Right hindlimb (tissue), 1 donor: ENCODE results near the gene CST9.
"Not testable (repeated sequence)": the region's sequence is repeated elsewhere in the genome, so short reads cannot be mapped to it uniquely, and the experiment has no call there.

ENCODE experiments used
- DNase-seq: peaks from one replicate; pipeline ENCODE4 v3.0.0-alpha.2; 2018

CST9 gene

GRCh38 chr20:23585808-23586734, 19.6 kb downstream of the CST9 start:
- DNase-seq = no peak

- DNase-seq = no peak
Observed at GRCh38 chr20:23585449-23585807, 20.3 kb downstream of the CST9 start.

DNA sequence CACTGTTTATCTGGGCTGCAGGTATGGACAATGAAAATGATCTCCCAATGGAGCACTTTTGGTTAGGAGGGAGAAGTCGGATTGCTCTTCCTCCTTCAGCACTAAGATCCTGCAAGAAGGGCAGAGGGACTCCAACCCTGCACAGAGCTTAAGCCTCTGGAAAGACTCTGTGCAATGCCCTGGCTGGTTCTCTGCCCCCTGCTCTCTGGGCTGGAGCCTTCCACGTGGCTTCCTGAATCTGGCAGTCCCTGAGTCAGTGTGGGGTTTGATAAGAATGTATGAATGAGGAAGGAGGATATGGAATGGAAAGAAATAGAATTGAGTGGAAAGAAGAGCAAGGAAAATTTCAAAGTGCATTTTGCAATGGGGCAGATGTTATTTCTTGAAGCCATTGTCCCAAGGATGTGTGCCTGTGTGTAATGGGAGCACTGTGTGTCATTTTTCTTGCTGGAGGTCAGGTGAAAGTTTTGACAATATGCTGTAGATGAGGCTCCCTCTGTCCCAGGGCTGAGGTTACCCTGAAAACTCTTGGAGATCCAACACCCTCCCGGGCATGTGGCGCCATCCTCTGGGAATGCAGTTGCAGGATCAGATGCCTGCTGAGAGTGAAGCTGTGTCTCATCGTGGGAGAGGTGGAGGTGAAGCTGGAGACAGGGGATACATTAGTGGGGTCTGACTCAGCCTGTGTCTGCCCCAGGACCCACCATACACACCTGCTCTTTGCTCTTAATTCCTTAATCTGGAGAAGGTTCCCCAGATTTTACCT, 21.1 kb downstream of the CST9 start:
- DNase-seq = no peak

GRCh38 chr20:23583526-23583925, 22.2 kb downstream of the CST9 start:
- no peak for DNase-seq

GRCh38 chr20:23582293-23582692, 23.4 kb downstream of the CST9 start:
- DNase-seq = no peak

DNA sequence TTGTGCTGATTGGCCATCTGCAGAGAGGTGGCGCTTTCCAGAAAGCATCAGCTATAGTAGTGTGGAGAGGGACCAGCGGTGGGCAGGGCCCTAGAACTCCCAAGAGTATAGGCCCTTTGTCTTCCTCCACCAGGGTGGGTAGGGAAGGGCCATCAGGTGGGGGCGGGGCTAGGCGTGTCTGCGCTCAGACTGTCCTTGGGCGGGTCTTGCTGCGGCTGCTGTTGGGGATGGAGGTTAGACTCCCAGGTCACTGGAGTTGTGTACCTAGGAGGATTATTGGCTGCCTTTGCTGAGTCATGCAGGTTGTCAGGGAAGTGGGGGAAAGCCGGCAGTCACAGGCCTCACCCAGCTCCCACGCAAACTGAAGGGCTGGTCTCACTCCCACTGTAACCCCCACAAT, 23.9 kb downstream of the CST9 start:
- not testable (repeated sequence) for DNase-seq

GRCh38 chr20:23574977-23575376, 30.7 kb downstream of the CST9 start:
- DNase-seq = no peak

DNA sequence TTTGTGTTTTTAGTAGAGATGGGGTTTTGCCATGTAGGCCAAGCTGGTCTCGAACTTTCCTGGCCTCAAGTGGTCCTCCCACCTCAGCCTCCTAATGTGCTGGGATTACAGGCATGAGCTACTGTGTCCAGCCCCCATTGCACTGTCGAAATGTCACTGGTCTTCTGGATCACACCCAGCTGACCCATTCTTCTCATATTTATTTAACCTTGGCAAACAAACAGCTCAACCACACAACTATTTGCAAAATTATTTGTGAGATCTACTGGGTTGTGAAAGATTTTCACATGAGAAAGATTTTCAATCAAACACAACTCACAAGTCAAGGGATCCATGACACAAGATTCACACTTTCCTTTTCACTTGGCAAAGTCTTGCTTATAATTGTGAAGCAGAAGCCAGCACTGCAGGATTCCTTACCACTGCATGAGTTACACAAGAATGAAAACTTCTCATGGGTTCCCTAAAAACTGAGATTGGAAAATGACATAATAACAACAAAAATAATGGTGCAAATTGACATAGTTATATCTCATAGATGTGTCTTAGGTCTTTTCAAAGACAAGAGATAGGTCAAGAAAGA, 35.4 kb downstream of the CST9 start:
- DNase-seq = no peak

DNA sequence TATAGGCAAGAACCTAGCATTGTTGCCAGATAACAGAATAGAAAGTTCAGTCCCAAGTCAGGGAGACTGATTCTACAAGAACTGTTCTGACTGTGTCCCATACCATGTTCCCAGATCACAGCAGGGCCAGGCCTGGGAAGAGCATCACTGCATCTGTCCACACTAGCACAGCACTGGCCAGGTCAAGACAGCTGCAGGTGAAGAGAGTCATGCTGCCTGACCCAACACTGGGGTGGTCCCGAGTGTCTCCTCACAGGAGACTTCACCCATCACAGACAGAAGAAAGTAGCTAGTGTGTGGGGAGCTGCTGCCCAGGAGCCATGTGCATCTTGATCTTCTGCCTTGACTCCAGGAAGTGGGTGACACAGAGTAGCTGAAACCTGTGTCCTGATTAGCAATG, 36.1 kb downstream of the CST9 start:
- DNase-seq = no peak

DNA sequence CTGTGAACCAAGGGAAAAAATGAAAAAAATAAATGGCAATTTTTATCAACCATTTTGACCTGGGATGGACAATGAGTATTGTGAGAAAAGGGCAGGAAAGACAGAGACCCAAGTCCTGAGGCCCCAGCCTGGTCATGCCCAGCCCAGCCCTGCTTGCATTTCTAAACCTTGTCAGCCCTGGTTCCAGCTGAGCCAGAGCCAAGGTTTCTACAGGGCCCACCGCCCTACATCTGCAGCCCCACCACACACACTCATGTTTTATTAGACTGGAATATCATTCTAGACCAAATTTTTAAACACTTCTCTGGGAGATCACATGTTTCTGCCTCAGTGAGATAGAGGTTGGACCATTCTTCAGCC, 36.8 kb downstream of the CST9 start:
- DNase-seq = no peak

- no peak for DNase-seq
Observed at GRCh38 chr20:23568320-23568970, 37.3 kb downstream of the CST9 start, which contains the start of gene CST9L. CST9L (minus strand) TSS chr20:23568484; CDS start chr20:23568450, 34 bp downstream.

DNA sequence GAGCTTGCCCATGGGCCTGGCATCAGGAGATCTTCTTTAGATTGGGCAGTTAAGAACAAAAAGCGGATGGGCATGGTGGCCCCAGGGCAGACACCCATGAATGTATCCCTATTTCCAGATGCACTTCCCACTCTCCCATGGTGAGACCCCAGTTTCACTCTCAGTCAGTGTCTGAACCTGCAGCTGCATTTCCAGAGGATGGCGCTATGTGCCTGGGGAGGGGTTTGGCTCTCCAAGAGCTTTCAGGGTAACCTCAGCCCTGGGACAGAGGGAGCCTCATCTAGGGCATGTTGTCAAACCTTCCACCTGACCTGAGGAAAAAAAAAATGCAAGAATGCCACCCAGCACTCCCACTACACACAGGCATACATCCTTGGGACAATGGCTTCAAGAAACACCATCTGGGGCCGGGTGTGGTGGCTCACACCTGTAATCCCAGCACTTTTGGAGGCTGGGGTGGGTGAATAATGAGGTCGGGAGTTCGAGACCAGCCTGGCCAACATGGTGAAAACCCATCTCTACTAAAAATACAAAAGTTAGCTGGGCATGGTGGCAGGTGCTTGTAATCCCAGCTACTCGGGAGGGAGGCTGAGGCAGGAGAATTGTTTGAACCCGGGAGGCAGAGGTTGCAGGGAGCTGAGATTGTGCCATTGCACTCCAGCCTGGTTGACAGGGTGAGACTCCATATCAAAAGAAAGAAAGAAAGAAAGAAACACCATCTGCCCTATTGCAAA, 39.4 kb downstream of the CST9 start:
- DNase-seq = no peak

GRCh38 chr20:23565503-23566045, 40.1 kb downstream of the CST9 start:
- DNase-seq = no peak

- no peak for DNase-seq
Observed at GRCh38 chr20:23564927-23565326, 40.8 kb downstream of the CST9 start.

GRCh38 chr20:23562721-23563342, 42.9 kb downstream of the CST9 start:
- no peak for DNase-seq

DNA sequence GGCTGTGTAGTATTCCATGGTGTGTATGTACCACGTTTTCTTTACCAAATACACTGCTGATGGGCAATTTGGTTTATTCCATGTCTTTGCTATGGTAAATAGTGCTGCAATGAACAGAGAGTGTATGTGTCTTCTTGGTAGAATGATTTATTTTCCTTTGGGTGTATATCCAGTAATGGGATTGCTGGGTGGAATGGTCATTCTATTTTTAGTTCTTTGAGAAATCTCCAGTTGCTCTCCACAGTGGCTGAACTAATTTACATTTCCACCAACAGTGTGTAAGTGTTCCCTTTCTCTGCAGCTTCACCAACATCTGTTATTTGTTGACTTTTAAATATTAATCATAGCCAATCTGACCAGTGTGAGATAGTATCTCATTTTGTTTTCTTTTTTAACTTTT, 51.3 kb downstream of the CST9 start:
- DNase-seq = no peak
